GM12878 (cell line): ENCODE results near the gene PSMG3. TPM values are rescaled to one million over a fixed set of nuclear protein-coding genes. Genes with fewer than 3 reads are reported as not detected.

Experiments used
- ATAC-seq: fragments of 200-7000 bp; cut with Tn5 transposase; 3 replicates; pipeline ENCODE4 v1.9.1; 2020; ENCODE audit warnings: mild to moderate bottlenecking, moderate library complexity
- BruUV-seq: library from RNA; stranded (reverse); fragments of 400-500 nt; replicated peaks from 2 replicates; lab custom pipeline; 2021; lab: Mats Ljungman, UMichigan
- CTCF ChIA-PET: fragments of 300-600 bp; sonication (Branson Sonifier 250); formaldehyde crosslinking; extraction: SDS; loops from one replicate; lab custom pipeline; 2021; ENCODE audit warnings: inconsistent platforms; lab: Yijun Ruan, JAX
- POLR2A ChIA-PET: fragments of 350-600 bp; formaldehyde crosslinking; extraction: SDS; loops from one replicate; lab custom pipeline; 2021; ENCODE audit warnings: inconsistent platforms; lab: Charles Lee
- RAD21 ChIA-PET: fragments of 300-600 bp; sonication (Branson Sonifier 250); formaldehyde crosslinking; loops from one replicate; lab custom pipeline; 2023; ENCODE audit warnings: antibody characterized with exemption; ENCODE audit not compliant: unreplicated experiment; lab: Charles Lee
- SMC1A ChIA-PET: fragments of 300-600 bp; sonication (Branson Sonifier 250); formaldehyde crosslinking; loops from one replicate; lab custom pipeline; 2023; ENCODE audit not compliant: unreplicated experiment, uncharacterized antibody; lab: Charles Lee
- DNase-seq: peaks from one replicate; pipeline ENCODE4 v3.0.0-alpha.2; 2011; ENCODE audit warnings: low read depth, low spot score
- FAIRE-seq: peaks from 3 replicates; lab custom pipeline; 2011; peaks lifted over from hg19 to GRCh38; lab: Jason Lieb, UNC
- H2AFZ ChIP-seq: 2 replicates; pipeline ENCODE4 v1.6.0; 2011; ENCODE audit warnings: low read depth, low read length, control low read depth; ENCODE audit not compliant: control insufficient read depth
- H3K27ac ChIP-seq: 2 replicates; pipeline ENCODE4 v1.5.1; 2011; ENCODE audit warnings: control low read depth; ENCODE audit not compliant: control insufficient read depth, insufficient read depth
- H3K27me3 ChIP-seq, 2 experiments: replicated peaks in 1 of 2; 2 replicates each; pipeline versions ENCODE4 v1.6.0 to v1.6.1; 2011; ENCODE audit warnings: low read length in 1 of 2; ENCODE audit not compliant: control insufficient read depth in 2 of 2, insufficient read depth in 2 of 2
- H3K36me3 ChIP-seq, 2 experiments: 2 replicates each; pipeline ENCODE4 v1.5.1; 2011; ENCODE audit warnings: low read length in 1 of 2; ENCODE audit not compliant: control insufficient read depth in 2 of 2, insufficient read depth in 2 of 2
- H3K4me1 ChIP-seq: 2 replicates; pipeline ENCODE4 v1.6.1; 2011; ENCODE audit warnings: mild to moderate bottlenecking, low read length, moderate library complexity, mixed read lengths; ENCODE audit not compliant: control insufficient read depth, insufficient read depth
- H3K4me2 ChIP-seq: 2 replicates; pipeline ENCODE4 v1.6.0; 2011; ENCODE audit warnings: control low read depth; ENCODE audit not compliant: control insufficient read depth, insufficient read depth
- H3K4me3 ChIP-seq: fragments of 200-600 bp; sonication (generic); 2 replicates; pipeline ENCODE4 v1.5.1; 2016
- H3K79me2 ChIP-seq: 2 replicates; pipeline ENCODE4 v1.6.0; 2011; ENCODE audit warnings: low read length; ENCODE audit not compliant: control insufficient read depth, insufficient read depth
- H3K9ac ChIP-seq: 2 replicates; pipeline ENCODE4 v1.8.0; 2011; ENCODE audit warnings: low read length, control low read depth, mixed read lengths; ENCODE audit not compliant: control insufficient read depth, insufficient read depth
- H3K9me3 ChIP-seq: replicated peaks from 3 replicates; pipeline ENCODE4 v1.5.1; 2011; ENCODE audit warnings: mild to moderate bottlenecking, low read length; ENCODE audit not compliant: control insufficient read depth, insufficient read depth
- H4K20me1 ChIP-seq: 2 replicates; pipeline ENCODE4 v1.6.0; 2011; ENCODE audit not compliant: control insufficient read depth, insufficient read depth
- ATF3 ChIP-seq: IDR thresholded peaks from 2 replicates; pipeline ENCODE4 v1.6.1; 2011; ENCODE audit warnings: low read depth, mild to moderate bottlenecking, low read length, moderate library complexity, borderline replicate concordance; ENCODE audit errors: extremely low read depth
- EGR1 ChIP-seq, 2 experiments: IDR thresholded peaks; 1 replicate in 1 of 2; 2 replicates in 1 of 2; pipeline ENCODE4 v1.6.1; 2011 to 2012; ENCODE audit warnings: low read depth in 2 of 2, low read length in 2 of 2, borderline replicate concordance in 1 of 2, mild to moderate bottlenecking in 1 of 2, moderate library complexity in 1 of 2
- FOXM1 ChIP-seq: IDR thresholded peaks from 2 replicates; pipeline ENCODE4 v1.6.1; 2012; ENCODE audit warnings: low read depth, mild to moderate bottlenecking, inconsistent platforms, low read length, moderate library complexity
- KLF5 ChIP-seq: fragments of 450-650 bp; IDR thresholded peaks from 2 replicates; pipeline ENCODE4 v1.6.1; 2014; ENCODE audit warnings: mild to moderate bottlenecking; ENCODE audit not compliant: partially characterized antibody
- MXI1 ChIP-seq: fragments of 150-350 bp; IDR thresholded peaks from 2 replicates; pipeline ENCODE4 v1.6.1; 2011; ENCODE audit warnings: low read depth, mild to moderate bottlenecking, inconsistent platforms, low read length, improper control_type of control experiment
- NFXL1 ChIP-seq: fragments of 450-650 bp; IDR thresholded peaks from 2 replicates; pipeline ENCODE4 v1.6.1; 2017; ENCODE audit warnings: antibody characterized with exemption, mild to moderate bottlenecking, borderline replicate concordance
- PAX5 ChIP-seq: IDR thresholded peaks from 2 replicates; pipeline ENCODE4 v1.6.1; 2011; ENCODE audit warnings: low read depth, low read length, borderline replicate concordance
- PML ChIP-seq: IDR thresholded peaks from 2 replicates; pipeline ENCODE4 v1.6.1; 2012; ENCODE audit warnings: low read length, inconsistent platforms
- RCOR1 ChIP-seq: conservative IDR thresholded peaks from 2 replicates; pipeline ENCODE4 v1.6.1; 2012; ENCODE audit warnings: low read depth, low read length, improper control_type of control experiment
- SREBF1 ChIP-seq: IDR thresholded peaks from 2 replicates; pipeline ENCODE4 v1.6.1; 2012; ENCODE audit warnings: mild to moderate bottlenecking, low read length
- ZNF384 ChIP-seq: IDR thresholded peaks from 2 replicates; pipeline ENCODE4 v1.6.1; 2012; ENCODE audit warnings: low read depth, mild to moderate bottlenecking, low read length, improper control_type of control experiment, borderline replicate concordance
- WGBS: methylation state at CpG from one replicate; pipeline ENCODE4 v1.1.6; 2016; ENCODE audit warnings: low lambda C conversion rate; ENCODE audit not compliant: insufficient replicate concordance, insufficient coverage; ENCODE audit errors: missing lambda C conversion rate; 5-methylcytosine and 5-hydroxymethylcytosine counted together
- in situ Hi-C: fragments of 300-500 bp; cut with MboI; formaldehyde crosslinking; loops from 9 replicates; pipeline ENCODE4 v1.14.3; 2018; ENCODE audit warnings: mixed read lengths
- intact Hi-C: fragments of 100-400 bp; cut with micrococcal nuclease; formaldehyde crosslinking; loops from one replicate; pipeline ENCODE4 v1.14.2; 2022; ENCODE audit not compliant: unreplicated experiment
- polyA plus RNA-seq, 11 experiments: library from polyadenylated mRNA; depleted of rRNA in 4 of 11; unstranded in 6 of 11; stranded (reverse) in 5 of 11; fragments of >200 nt; fragmentation: Nextera tagmentation in 4 of 11; fragmentation: Illumina TruSeq in 1 of 11; extraction: Ambion mirVana in 4 of 11; extraction: Trizol in 1 of 11; gene quantifications; 1 replicate in 1 of 11; 2 replicates in 10 of 11; pipeline versions ENCODE4 v1.2.1 to v1.2.3, GENCODE V29; 2011 to 2016; ENCODE audit warnings: inconsistent platforms in 2 of 11, missing spikeins in 2 of 11, low read depth in 1 of 11
- total RNA-seq, 4 experiments: library from RNA; depleted of rRNA in 3 of 4; stranded (reverse); fragments of >200 nt in 3 of 4; fragmentation: Illumina TruSeq in 1 of 4; extraction: Trizol in 1 of 4; gene quantifications; 2 replicates each; pipeline versions ENCODE4 v1.2.1 to v1.2.3, GENCODE V29; 2013 to 2021
- TF ChIP-seq, protein P1 (sequence below): IDR thresholded peaks from 2 replicates; pipeline ENCODE4 v1.6.1; 2012; ENCODE audit warnings: low read depth, low read length, improper control_type of control experiment
- TF ChIP-seq, protein P2 (sequence below): fragments of 450-650 bp; IDR thresholded peaks from 2 replicates; pipeline ENCODE4 v1.6.1; 2017; ENCODE audit warnings: low read depth, mild to moderate bottlenecking, moderate library complexity
- TF ChIP-seq, protein P3 (sequence below): IDR thresholded peaks from 2 replicates; pipeline ENCODE4 v1.6.1; 2012; ENCODE audit warnings: low read depth, low read length, improper control_type of control experiment

The PSMG3 gene
- total and polyA plus RNA-seq, 10 of the 15 experiments (the other 5 are each of a cell fraction or from before 2014, with no cell fraction given), result 23.9 to 115 (median 60.6) TPM

- H3K4me3 ChIP-seq, result no peak overlapping the region
- ChIA-PET CTCF (no interaction called here), SMC1A (no interaction called here), POLR2A (no interaction called here), RAD21 (no interaction called here)
- H3K4me1 ChIP-seq, result no peaks in the 10 kb centered on the region
- no peaks in the 10 kb centered on the region; the same call in 2 of the 3 replicates for H3K9me3 ChIP-seq
- DNase-seq (no peak), FAIRE-seq (no peak), ATAC-seq (no peak)
- H3K9ac ChIP-seq, result no peak overlapping the region
- H3K79me2 ChIP-seq, result no peaks in the 10 kb centered on the region
- no peak overlapping the region for H3K27ac ChIP-seq
- TF ChIP-seq, protein P1, sequence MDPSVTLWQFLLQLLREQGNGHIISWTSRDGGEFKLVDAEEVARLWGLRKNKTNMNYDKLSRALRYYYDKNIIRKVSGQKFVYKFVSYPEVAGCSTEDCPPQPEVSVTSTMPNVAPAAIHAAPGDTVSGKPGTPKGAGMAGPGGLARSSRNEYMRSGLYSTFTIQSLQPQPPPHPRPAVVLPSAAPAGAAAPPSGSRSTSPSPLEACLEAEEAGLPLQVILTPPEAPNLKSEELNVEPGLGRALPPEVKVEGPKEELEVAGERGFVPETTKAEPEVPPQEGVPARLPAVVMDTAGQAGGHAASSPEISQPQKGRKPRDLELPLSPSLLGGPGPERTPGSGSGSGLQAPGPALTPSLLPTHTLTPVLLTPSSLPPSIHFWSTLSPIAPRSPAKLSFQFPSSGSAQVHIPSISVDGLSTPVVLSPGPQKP, result no peak
- no peak for TF ChIP-seq MXI1
- no peak for TF ChIP-seq PAX5
- no peak for TF ChIP-seq PML
- no peak for TF ChIP-seq KLF5
- 13% methylated on average over 3 of the region's 3 CpGs for WGBS
- no peaks in the 10 kb centered on the region for H3K36me3 ChIP-seq
- in situ Hi-C loops (no loop called here), intact Hi-C loops (no loop called here)
- H4K20me1 ChIP-seq, result no peaks in the 10 kb centered on the region
- H3K4me2 ChIP-seq, result no peak overlapping the region
- peaks cover 0 to 3% of the 10 kb centered on the region in 2 experiments; a peak in 2 of 4 replicates for H3K27me3 ChIP-seq
- BruUV-seq, result no TSS peak
- no peak overlapping the region for H2AFZ ChIP-seq
These were observed 25.2 kb upstream of the PSMG3 start for GRCh38 chr7:1595027-1595426.

DNA sequence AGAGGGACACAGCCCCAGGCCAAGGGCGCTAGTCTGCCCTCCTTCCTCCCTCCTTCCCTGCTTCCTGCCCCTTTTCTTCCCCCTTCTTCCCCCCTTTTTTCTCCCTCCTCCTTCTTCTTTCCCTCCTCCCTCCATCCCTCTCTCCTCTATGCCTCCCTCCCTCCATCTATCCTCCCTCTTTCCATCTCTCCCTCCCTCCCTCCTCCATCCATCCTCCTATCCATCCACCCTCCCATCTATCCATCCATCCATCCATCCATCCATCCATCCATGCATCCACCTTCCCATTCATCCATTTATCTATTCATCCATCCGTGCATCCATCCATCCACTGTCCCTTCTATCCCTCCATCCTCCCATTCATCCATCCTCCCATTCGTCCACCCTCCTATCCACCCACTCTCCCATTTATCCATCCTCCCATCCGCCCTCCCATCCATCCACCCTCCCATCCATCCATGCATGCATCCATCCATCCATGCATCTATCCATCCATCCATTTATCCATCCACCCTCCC is 24.1 kb upstream of the PSMG3 start:
- intact Hi-C loops (no loop called here), in situ Hi-C loops (no loop called here)
- DNase-seq (no peak), ATAC-seq (no peak), FAIRE-seq (no peak)
- 25% methylated on average over 4 of the region's 4 CpGs for WGBS
- H3K36me3 ChIP-seq, result no peaks in the 10 kb centered on the region
- H3K9ac ChIP-seq, result no peak overlapping the region
- CTCF ChIA-PET, result no interaction called here
- BruUV-seq, result no TSS peak
- no peaks in the 10 kb centered on the region for H3K4me1 ChIP-seq
- SMC1A ChIA-PET, result no interaction called here
- POLR2A ChIA-PET, result no interaction called here
- no peak overlapping the region for H2AFZ ChIP-seq
- no peaks in the 10 kb centered on the region for H3K79me2 ChIP-seq
- H3K27ac ChIP-seq, result no peak overlapping the region
- H3K9me3 ChIP-seq, result no peaks in the 10 kb centered on the region; the same call in 2 of the 3 replicates
- no peaks in the 10 kb centered on the region for H4K20me1 ChIP-seq
- H3K27me3 ChIP-seq, result peaks cover 0 to 3% of the 10 kb centered on the region in 2 experiments; a peak in 2 of 4 replicates
- H3K4me2 ChIP-seq, result no peak overlapping the region
- RAD21 ChIA-PET, result no interaction called here
- no peak overlapping the region for H3K4me3 ChIP-seq
- TF ChIP-seq, protein P2, sequence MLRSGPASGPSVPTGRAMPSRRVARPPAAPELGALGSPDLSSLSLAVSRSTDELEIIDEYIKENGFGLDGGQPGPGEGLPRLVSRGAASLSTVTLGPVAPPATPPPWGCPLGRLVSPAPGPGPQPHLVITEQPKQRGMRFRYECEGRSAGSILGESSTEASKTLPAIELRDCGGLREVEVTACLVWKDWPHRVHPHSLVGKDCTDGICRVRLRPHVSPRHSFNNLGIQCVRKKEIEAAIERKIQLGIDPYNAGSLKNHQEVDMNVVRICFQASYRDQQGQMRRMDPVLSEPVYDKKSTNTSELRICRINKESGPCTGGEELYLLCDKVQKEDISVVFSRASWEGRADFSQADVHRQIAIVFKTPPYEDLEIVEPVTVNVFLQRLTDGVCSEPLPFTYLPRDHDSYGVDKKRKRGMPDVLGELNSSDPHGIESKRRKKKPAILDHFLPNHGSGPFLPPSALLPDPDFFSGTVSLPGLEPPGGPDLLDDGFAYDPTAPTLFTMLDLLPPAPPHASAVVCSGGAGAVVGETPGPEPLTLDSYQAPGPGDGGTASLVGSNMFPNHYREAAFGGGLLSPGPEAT, result no peak
- TF ChIP-seq, protein P3, sequence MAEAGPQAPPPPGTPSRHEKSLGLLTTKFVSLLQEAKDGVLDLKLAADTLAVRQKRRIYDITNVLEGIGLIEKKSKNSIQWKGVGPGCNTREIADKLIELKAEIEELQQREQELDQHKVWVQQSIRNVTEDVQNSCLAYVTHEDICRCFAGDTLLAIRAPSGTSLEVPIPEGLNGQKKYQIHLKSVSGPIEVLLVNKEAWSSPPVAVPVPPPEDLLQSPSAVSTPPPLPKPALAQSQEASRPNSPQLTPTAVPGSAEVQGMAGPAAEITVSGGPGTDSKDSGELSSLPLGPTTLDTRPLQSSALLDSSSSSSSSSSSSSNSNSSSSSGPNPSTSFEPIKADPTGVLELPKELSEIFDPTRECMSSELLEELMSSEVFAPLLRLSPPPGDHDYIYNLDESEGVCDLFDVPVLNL, result no peak
- TF ChIP-seq RCOR1, result no peak
- no peak for TF ChIP-seq NFXL1
- no peak for TF ChIP-seq SREBF1
- TF ChIP-seq ATF3, result no peak
- no peak for TF ChIP-seq EGR1 (IDR thresholded peaks at IDR 0.05; ENCODE audit: borderline replicate concordance in 1 of 2, low read depth in 2 of 2, low read length in 2 of 2)
- no peak for TF ChIP-seq FOXM1
- TF ChIP-seq ZNF384, result no peak
